Measurements from ENCODE around the gene MED9.

Gene MED9

DNA sequence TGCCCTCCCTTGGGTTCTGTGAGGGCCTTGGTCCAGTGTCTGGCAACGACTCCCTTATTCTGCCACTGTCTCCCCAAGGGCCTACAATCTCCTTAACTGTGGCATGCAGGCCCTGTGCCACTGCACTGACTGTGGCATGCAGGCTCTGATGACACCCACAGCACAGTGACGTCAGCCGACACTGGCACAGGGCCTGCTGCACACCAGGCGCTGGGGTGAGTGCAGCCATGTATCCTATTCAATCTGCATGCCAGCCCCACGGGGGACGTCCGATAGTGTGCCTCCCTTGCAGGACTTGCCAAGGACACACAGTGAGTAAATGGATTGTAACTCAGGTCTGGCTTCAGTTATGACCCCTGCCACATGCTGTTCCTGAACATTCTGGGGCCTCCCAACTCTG, 59.2 kb downstream of the MED9 start:
- no peak for DNase-seq (ENCODE audit: low read depth, low spot score)

DNA sequence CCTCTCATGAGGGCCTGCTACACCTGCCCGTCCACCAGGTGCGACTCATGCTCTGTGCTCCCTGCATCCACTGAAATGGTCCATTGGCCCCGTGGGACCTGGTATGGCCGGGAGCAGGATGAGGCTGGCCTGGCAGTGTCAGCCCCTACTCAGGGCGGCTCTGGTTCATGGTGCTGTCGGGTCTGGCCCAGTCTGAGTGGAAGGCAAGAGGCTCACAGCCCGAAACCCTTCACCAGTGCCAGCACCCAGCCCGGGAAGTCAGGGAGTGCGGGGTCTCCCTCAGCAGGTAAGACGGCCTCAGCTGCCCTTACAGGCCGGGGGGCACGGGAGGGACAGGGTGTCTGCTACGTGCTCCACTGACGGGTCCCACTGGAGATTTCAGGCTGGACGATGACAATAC, 59.9 kb downstream of the MED9 start:
- DNase-seq (ENCODE audit: low read depth, low spot score), result no peak

DNA sequence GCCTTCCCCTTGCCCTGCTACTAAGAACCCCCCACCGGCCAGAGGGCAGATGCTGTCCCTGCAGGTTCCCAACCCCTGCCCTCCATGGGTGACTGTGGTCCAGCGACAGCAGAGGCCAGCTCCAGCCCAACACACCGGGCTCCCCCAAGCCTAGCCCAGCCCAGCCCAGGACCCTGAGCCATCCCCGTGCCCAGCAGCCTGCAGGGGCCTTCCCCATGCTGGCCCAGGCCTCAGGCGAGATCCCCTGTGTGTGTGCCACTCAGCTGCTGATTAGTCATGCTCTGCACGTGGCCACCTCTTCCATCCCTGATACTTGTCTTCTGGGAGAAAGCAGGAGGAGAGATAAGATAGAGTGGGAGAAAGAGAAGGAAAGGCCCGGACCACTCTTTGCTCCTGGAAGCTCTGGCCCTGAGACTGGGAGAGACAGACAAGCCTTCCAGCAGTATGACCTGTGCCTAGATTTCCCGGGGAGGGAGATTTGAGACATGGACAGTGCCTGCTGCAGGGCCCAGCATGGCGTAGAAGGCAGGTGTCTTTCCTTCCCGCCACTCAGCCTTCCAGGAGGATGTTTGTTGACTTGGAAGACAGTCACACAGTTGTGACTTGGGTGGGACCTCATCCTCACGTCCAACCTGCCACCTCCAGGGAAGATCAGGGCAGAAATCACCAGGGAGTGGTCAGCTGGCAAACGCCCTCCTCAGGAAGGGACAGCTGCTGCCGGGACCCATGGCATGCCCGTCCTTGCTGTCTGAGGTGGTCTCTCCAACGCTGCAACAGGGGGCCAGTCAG, 60.7 kb downstream of the MED9 start:
- DNase-seq (ENCODE audit: low read depth, low spot score), result no peak

DNA sequence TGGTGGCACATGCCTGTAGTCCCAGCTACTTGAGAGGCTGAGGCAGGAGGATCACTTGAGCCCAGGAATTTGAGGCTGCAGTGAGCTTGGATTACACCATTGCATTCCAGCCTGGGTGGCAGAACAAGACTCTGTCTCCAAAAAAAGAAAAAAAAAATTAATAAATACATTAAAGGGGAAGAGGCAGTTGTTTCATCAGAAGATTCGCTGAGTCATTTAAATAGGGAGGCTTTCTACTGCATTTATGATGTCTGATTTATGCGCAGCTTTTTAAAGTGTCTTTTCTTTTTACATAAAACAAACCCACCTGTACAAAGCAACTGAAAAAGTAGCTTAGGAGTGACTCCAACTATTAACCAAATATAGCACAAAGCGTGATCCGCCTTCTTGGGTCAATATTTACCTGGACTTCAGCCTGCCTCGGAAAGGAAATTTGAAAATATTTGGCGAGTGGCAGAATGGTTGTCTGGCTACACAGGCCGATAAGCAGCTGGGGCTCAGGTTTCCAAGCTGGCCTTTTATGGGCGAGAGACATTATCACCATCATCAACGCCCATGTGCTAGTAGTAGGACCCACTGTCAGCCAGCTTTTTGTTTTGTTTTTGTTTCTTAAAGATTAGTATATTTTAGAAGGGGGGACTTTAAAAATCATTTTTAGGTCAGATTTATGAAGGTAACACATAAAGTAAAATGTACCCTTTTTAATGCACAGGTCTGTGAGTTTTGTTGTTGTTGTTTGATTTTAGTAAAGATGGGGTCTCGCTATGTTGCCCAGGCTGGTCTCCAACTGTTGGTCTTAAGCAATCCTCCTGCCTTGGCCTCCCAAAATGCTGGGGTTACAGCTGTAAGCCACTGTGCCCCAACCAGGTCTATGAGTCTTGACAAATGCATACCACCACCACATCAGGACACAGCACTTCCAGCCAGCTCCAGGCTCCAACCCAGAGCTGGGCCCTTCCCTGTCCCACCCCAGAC, 61.9 kb downstream of the MED9 start:
- DNase-seq (ENCODE audit: low read depth, low spot score), result no peak

DNA sequence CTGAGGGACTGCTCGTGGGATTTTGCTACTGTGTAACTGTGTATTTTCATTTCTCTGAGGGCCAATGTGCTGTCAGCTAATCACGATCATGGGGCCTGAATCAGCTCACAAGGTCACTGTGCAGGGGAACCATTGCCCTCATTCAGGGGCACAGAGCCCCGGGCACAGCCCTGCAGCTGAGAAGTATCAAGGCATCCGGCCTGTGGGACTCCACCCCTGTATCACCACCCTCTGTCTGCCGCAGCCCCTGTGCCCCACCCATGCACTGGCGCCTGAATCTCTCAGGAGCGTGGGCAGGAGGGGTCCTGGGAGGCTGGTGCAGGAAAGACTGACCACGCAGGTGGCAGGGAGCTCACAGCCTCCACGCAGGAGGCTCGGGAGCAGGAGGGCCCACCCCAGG, 62.8 kb downstream of the MED9 start:
- no peak for DNase-seq (ENCODE audit: low read depth, low spot score)

DNA sequence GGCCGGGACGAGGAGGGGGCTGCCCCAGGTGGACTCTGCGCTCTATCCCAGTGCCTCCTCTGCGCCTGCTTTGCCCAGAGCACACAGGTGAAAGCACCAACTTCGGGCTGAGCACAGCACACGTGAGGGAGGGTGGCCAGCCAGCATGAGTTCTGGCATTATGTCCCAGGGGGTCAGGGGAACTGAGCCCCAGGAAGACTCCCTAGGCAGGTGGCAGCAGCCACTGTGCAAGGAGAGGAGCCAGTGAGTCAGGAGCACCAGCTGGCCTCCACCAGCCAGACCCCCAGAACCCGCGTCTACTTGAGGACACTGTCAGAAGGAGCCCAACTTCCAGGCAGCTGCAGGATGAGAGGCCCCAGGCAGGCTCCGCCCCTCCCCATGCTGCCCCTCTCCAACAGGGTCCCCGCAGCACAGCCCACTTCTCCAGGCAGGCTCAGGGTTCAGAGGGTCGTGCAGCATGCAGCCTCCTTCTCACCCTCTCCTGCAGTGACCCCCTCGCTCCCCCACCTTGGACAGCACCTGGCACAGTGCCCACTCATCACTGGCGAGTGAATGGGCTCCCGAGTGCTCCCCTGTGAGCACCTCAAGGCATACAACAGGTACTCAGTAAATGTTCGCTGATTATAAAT, 63.6 kb downstream of the MED9 start:
- no peak for DNase-seq (ENCODE audit: low read depth, low spot score)

DNA sequence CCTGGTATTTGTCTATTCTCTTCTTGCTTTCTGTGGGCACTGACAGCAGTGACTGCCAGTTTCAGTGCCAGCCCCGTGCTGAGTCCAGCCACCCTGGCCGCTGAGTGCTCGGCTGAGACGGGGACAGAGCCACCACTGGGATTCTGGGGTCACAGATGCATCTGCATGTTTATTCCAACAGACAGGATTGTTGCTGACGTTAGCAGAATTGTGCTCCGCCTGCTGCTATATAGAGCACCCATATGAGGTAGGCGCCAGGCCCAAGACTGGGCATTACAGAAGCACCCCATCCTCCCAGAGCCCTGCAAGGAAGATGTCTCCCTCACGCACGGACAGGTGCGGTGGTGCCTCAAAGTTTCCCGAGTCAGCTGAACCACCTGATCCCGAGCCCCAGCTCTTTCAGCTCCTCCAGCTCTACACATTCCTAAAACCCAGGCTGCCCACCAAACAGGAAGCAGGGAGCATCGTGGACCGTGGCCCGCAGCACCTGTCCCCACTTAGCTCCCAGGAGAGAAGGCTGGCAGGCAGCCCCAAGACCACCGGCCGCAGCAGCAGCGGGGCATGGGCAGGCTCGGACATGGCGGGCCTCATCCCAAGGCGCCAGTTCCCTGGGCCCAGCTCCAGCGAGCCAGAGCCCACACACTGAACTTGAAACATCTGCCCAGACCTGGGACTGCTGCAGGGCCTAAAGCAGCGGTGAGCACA, 64.3 kb downstream of the MED9 start:
- no peak for DNase-seq (ENCODE audit: low read depth, low spot score)

DNA sequence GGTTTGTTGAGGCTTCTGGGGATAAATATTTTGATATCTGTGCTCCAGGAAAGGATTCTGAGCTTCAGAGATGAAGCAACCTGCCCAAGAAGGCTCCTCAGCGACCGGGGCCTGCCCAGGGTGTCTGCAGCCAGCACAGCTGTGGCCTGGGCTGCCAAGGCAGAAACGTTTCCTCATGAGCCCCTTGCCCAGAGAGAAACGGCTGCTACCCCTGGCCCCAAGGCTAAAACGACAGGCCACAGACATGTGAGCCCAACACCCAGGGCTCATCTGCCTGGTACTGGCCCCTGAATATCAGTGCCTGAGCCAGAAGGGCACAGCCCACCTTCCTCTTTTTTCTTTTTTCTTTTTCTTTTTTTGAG, 64.8 kb downstream of the MED9 start:
- DNase-seq (ENCODE audit: low read depth, low spot score), result no peak

Measured in activated naive CD8-positive, alpha-beta T cell treated with anti-CD3 and anti-CD28 coated beads, Interleukin-2, amount 50 U/mL, for 16 hours (primary cell).